Naive thymus-derived CD8-positive, alpha-beta T cell (primary cell): ENCODE results near the gene CCDC51. TPM values are rescaled to one million over a fixed set of nuclear protein-coding genes. Genes with fewer than 3 reads are reported as not detected.

Experiments used
- ATAC-seq, 2 donors: fragments of 150-1000 bp; cut with Tn5 transposase in 1 of 2; sonication (Bioruptor Pico), chemical (Tn5 transposase) in 1 of 2; 1 replicate in 1 of 2; 2 replicates in 1 of 2; pipeline ENCODE4 v1.10.0; 2021; ENCODE audit warnings: mild to moderate bottlenecking in 2 of 2, moderate library complexity in 2 of 2
- POLR2A ChIA-PET: fragments of 350-600 bp; sonication (Branson Sonifier 250); formaldehyde crosslinking; loops from one replicate; lab custom pipeline; 2021; ENCODE audit warnings: antibody characterized with exemption; lab: Charles Lee
- DNase-seq, 10 donors: peaks; one replicate each; pipeline versions ENCODE4 v3.0.0 to v3.0.0-alpha.2; 2020 to 2022
- H3K27ac Mint-ChIP-seq, 10 donors: one replicate each; pipeline ENCODE4 v1.8.0; 2020 to 2022; ENCODE audit warnings: mild to moderate bottlenecking in 10 of 10, mixed read lengths in 10 of 10, moderate library complexity in 4 of 10, inconsistent platforms in 1 of 10
- H3K27me3 Mint-ChIP-seq, 5 donors: one replicate each; pipeline ENCODE4 v1.8.0; 2021 to 2022; ENCODE audit warnings: mixed read lengths in 5 of 5
- H3K36me3 Mint-ChIP-seq, 3 donors: one replicate each; pipeline ENCODE4 v1.8.0; 2020 to 2022; ENCODE audit warnings: mixed read lengths in 3 of 3, mild to moderate bottlenecking in 2 of 3, inconsistent platforms in 1 of 3
- H3K4me1 Mint-ChIP-seq, 4 donors: one replicate each; pipeline ENCODE4 v1.8.0; 2021 to 2022; ENCODE audit warnings: mixed read lengths in 4 of 4
- H3K4me3 Mint-ChIP-seq, 10 donors: one replicate each; pipeline ENCODE4 v1.8.0; 2020 to 2022; ENCODE audit warnings: mild to moderate bottlenecking in 10 of 10, mixed read lengths in 10 of 10, moderate library complexity in 6 of 10, inconsistent platforms in 1 of 10
- H3K9me3 Mint-ChIP-seq, 9 donors: one replicate each; pipeline ENCODE4 v1.8.0; 2020 to 2022; ENCODE audit warnings: mixed read lengths in 9 of 9, mild to moderate bottlenecking in 3 of 9, inconsistent platforms in 1 of 9, moderate library complexity in 1 of 9
- polyA plus RNA-seq, 3 donors: library from polyadenylated mRNA; unstranded; fragments of 300-500 nt; fragmentation: Illumina TruSeq; gene quantifications; one replicate each; pipeline ENCODE4 v1.2.3, GENCODE V29; 2021
- total RNA-seq, 8 experiments: library from RNA in 2 of 8; stranded (reverse) in 2 of 8; gene quantifications; one replicate each; pipeline ENCODE4 v1.2.3 and lab custom pipeline; 2021 to 2026

The CCDC51 gene
- total and polyA plus RNA-seq, 5 experiments from 2014 or later, result 4.6 to 12.9 (median 8.6) TPM

- Mint-ChIP-seq H3K36me3 (peaks cover 0 to 11% (median 0%) of the 10 kb centered on the region in 3 donors), H3K27me3 (no peaks in the 10 kb centered on the region), H3K4me1 (peaks cover 28 to 76% (median 61%) of the 10 kb centered on the region in 4 donors), H3K9me3 (no peaks in the 10 kb centered on the region), H3K27ac (peak overlapping the region; percentile 95 to 100 (median 98)), H3K4me3 (peak overlapping the region; percentile 84 to 100 (median 94))
- DNase-seq, result no peak
- POLR2A ChIA-PET, result interaction anchor here (0.6 to 4.8 kb wide), 9 partner anchors 20 to 443 kb away, joined by 3 to 49 read pairs (median 8); partner anchors contain the start of genes ATRIP, CCDC51, PFKFB4 and SHISA5
- ATAC-seq, result no peak
These were observed 33.7 kb upstream of the CCDC51 start for GRCh38 chr3:48473617-48473952.

- no peaks in the 10 kb centered on the region for H3K27me3 Mint-ChIP-seq
These were observed 33.2 kb upstream of the CCDC51 start for GRCh38 chr3:48472923-48473616.

GRCh38 chr3:48472673-48472922, 32.7 kb upstream of the CCDC51 start:
- Mint-ChIP-seq H3K27me3 (no peaks in the 10 kb centered on the region), H3K36me3 (peaks cover 0 to 20% (median 0%) of the 10 kb centered on the region in 3 donors), H3K9me3 (no peaks in the 10 kb centered on the region), H3K4me1 (peaks cover 27 to 76% (median 61%) of the 10 kb centered on the region in 4 donors), H3K27ac (peak overlapping the region; percentile 95 to 100 (median 98)), H3K4me3 (peak overlapping the region; percentile 84 to 100 (median 94))
- DNase-seq (no peak), ATAC-seq (peak in 1 of 2 donors; percentile 37)
- POLR2A ChIA-PET, result interaction anchor here (0.6 to 4.8 kb wide), 12 partner anchors 8 to 1868 kb away, joined by 3 to 49 read pairs (median 6); partner anchors contain the start of genes ATRIP, CCDC51, PFKFB4 and RASSF1

More at GRCh38 chr3:48472923-48473616, 33.2 kb upstream of the CCDC51 start:
- ATAC-seq, result peak; percentile 86 to 93
- Mint-ChIP-seq H3K4me3 (peak overlapping the region; percentile 84 to 100 (median 94)), H3K27ac (peak overlapping the region; percentile 95 to 100 (median 98)), H3K36me3 (peaks cover 0 to 15% (median 0%) of the 10 kb centered on the region in 3 donors), H3K4me1 (peaks cover 26 to 76% (median 61%) of the 10 kb centered on the region in 4 donors), H3K9me3 (no peaks in the 10 kb centered on the region)
- peak; percentile 87 to 97 (median 94) for DNase-seq
- POLR2A ChIA-PET, result interaction anchor here (0.6 to 4.8 kb wide), 15 partner anchors 9 to 1868 kb away, joined by 3 to 49 read pairs (median 6); partner anchors contain the start of genes ATRIP, CCDC51, PFKFB4 and RASSF1

- H3K4me1 Mint-ChIP-seq, result peaks cover 30 to 86% (median 73%) of the 10 kb centered on the region in 4 donors
- no peaks in the 10 kb centered on the region for H3K9me3 Mint-ChIP-seq
- H3K27me3 Mint-ChIP-seq, result no peaks in the 10 kb centered on the region
- peaks cover 0 to 22% (median 0%) of the 10 kb centered on the region in 3 donors for H3K36me3 Mint-ChIP-seq
- POLR2A ChIA-PET, result interaction anchor here (0.7 to 1.7 kb wide), 5 partner anchors 24 to 36 kb away, joined by 3 to 5 read pairs (median 4); partner anchors contain the start of genes ATRIP, CCDC51 and TMA7
- H3K27ac Mint-ChIP-seq, result peak overlapping the region; percentile 79 to 100 (median 92)
- DNase-seq (no peak), ATAC-seq (no peak)
- peak overlapping the region; percentile 16 to 91 (median 78) for H3K4me3 Mint-ChIP-seq
These were observed 30.4 kb upstream of the CCDC51 start for GRCh38 chr3:48470286-48470685.

- ATAC-seq (no peak), DNase-seq (no peak)
- Mint-ChIP-seq H3K27ac (peak overlapping the region; percentile 75 to 100 (median 93)), H3K27me3 (no peaks in the 10 kb centered on the region), H3K9me3 (no peaks in the 10 kb centered on the region), H3K4me3 (peak overlapping the region; percentile 31 to 91 (median 78)), H3K4me1 (peaks cover 26 to 80% (median 69%) of the 10 kb centered on the region in 4 donors), H3K36me3 (peaks cover 0 to 22% (median 0%) of the 10 kb centered on the region in 3 donors)
- POLR2A ChIA-PET, result interaction anchor here (0.6 to 3.8 kb wide), 9 partner anchors 10 to 234 kb away, joined by 3 to 33 read pairs (median 4); partner anchors contain the start of genes ATRIP, CCDC51 and TMA7
These were observed 29.4 kb upstream of the CCDC51 start for GRCh38 chr3:48469046-48469915.

- peak overlapping the region; percentile 79 to 100 (median 96) for H3K27ac Mint-ChIP-seq
- ATAC-seq (no peak), DNase-seq (no peak)
- H3K9me3 Mint-ChIP-seq, result no peaks in the 10 kb centered on the region
- H3K4me3 Mint-ChIP-seq, result peak overlapping the region in 9 of 10 donors; percentile 48 to 93 (median 89)
- no peaks in the 10 kb centered on the region for H3K27me3 Mint-ChIP-seq
- POLR2A ChIA-PET, result interaction anchor here (1.3 to 3.8 kb wide), 2 partner anchors 10 to 11 kb away, joined by 5 to 33 read pairs; no protein-coding TSS in a partner anchor
- H3K4me1 Mint-ChIP-seq, result peaks cover 24 to 75% (median 65%) of the 10 kb centered on the region in 4 donors
- peaks cover 0 to 22% (median 0%) of the 10 kb centered on the region in 3 donors for H3K36me3 Mint-ChIP-seq
These were observed 28.4 kb upstream of the CCDC51 start for GRCh38 chr3:48468329-48468731.

- H3K27me3 Mint-ChIP-seq, result no peaks in the 10 kb centered on the region
- POLR2A ChIA-PET, result interaction anchor here (0.6 to 3.8 kb wide), 11 partner anchors 9 to 168 kb away, joined by 3 to 33 read pairs (median 8); partner anchors contain the start of genes CCDC51, SHISA5, SLC26A6 and TMA7
- H3K4me3 Mint-ChIP-seq, result peak overlapping the region; percentile 84 to 93 (median 90)
- no peaks in the 10 kb centered on the region for H3K9me3 Mint-ChIP-seq
- peaks cover 0 to 22% (median 0%) of the 10 kb centered on the region in 3 donors for H3K36me3 Mint-ChIP-seq
- ATAC-seq (no peak), DNase-seq (no peak)
- peaks cover 21 to 69% (median 58%) of the 10 kb centered on the region in 4 donors for H3K4me1 Mint-ChIP-seq
- peak overlapping the region; percentile 79 to 100 (median 96) for H3K27ac Mint-ChIP-seq
These were observed 27.8 kb upstream of the CCDC51 start for GRCh38 chr3:48467473-48468267.

GRCh38 chr3:48467110-48467454, 27.2 kb upstream of the CCDC51 start:
- peaks cover 21 to 65% (median 58%) of the 10 kb centered on the region in 4 donors for H3K4me1 Mint-ChIP-seq
- H3K4me3 Mint-ChIP-seq, result peak overlapping the region; percentile 84 to 93 (median 90)
- DNase-seq (no peak), ATAC-seq (no peak)
- no peaks in the 10 kb centered on the region for H3K9me3 Mint-ChIP-seq
- POLR2A ChIA-PET, result interaction anchor here (0.6 to 3.8 kb wide), 12 partner anchors 9 to 169 kb away, joined by 3 to 33 read pairs (median 8); partner anchors contain the start of genes ATRIP, CCDC51, SHISA5 and SLC26A6
- H3K36me3 Mint-ChIP-seq, result peaks cover 0 to 22% (median 0%) of the 10 kb centered on the region in 3 donors
- H3K27ac Mint-ChIP-seq, result peak overlapping the region; percentile 79 to 100 (median 96)
- H3K27me3 Mint-ChIP-seq, result no peaks in the 10 kb centered on the region

GRCh38 chr3:48466386-48467109, 26.6 kb upstream of the CCDC51 start:
- H3K27ac Mint-ChIP-seq, result peak overlapping the region; percentile 79 to 100 (median 96)
- H3K4me3 Mint-ChIP-seq, result peak overlapping the region; percentile 84 to 93 (median 90)
- peaks cover 21 to 65% (median 57%) of the 10 kb centered on the region in 4 donors for H3K4me1 Mint-ChIP-seq
- H3K36me3 Mint-ChIP-seq, result peaks cover 0 to 22% (median 0%) of the 10 kb centered on the region in 3 donors
- DNase-seq (peak in 2 of 10 donors; percentile 19 to 27), ATAC-seq (peak; percentile 59)
- POLR2A ChIA-PET, result interaction anchor here (0.6 to 3.8 kb wide), 13 partner anchors 10 to 169 kb away, joined by 3 to 33 read pairs (median 9); partner anchors contain the start of genes ATRIP, CCDC51, SHISA5 and SLC26A6
- no peaks in the 10 kb centered on the region for H3K27me3 Mint-ChIP-seq
- H3K9me3 Mint-ChIP-seq, result no peaks in the 10 kb centered on the region

GRCh38 chr3:48465531-48466378, 25.8 kb upstream of the CCDC51 start:
- Mint-ChIP-seq H3K4me1 (peaks cover 23 to 60% (median 59%) of the 10 kb centered on the region in 4 donors), H3K27me3 (no peaks in the 10 kb centered on the region), H3K36me3 (peaks cover 0 to 29% (median 5%) of the 10 kb centered on the region in 3 donors), H3K4me3 (peak overlapping the region; percentile 84 to 93 (median 90)), H3K27ac (peak overlapping the region; percentile 79 to 100 (median 96)), H3K9me3 (no peaks in the 10 kb centered on the region)
- DNase-seq (peak; percentile 63 to 82 (median 73)), ATAC-seq (peak; percentile 97)
- POLR2A ChIA-PET, result interaction anchor here (1.7 to 3.8 kb wide), 10 partner anchors 9 to 50 kb away, joined by 7 to 33 read pairs (median 10); partner anchors contain the start of genes ATRIP, CCDC51, SHISA5 and TMA7
